K562 (cell line): ENCODE results near the gene FBRS.

Experiments used
- YY1 ChIP-seq, 3 experiments: IDR thresholded peaks; 2 replicates each; pipeline ENCODE4 v1.6.1; 2011; ENCODE audit warnings: low read length in 2 of 3, mild to moderate bottlenecking in 2 of 3, moderate library complexity in 2 of 3, borderline replicate concordance in 1 of 3, control low read depth in 1 of 3, low read depth in 1 of 3; ENCODE audit not compliant: insufficient read depth in 3 of 3, insufficient replicate concordance in 2 of 3, control insufficient read depth in 1 of 3, insufficient read length in 1 of 3; ENCODE audit errors: extremely low read depth in 1 of 3
- ZFP91 ChIP-seq: sonication (generic); formaldehyde crosslinking; IDR thresholded peaks from 2 replicates; pipeline ENCODE4 v1.8.0; 2022; ENCODE audit warnings: mild to moderate bottlenecking, missing genetic modification reagents

DNA sequence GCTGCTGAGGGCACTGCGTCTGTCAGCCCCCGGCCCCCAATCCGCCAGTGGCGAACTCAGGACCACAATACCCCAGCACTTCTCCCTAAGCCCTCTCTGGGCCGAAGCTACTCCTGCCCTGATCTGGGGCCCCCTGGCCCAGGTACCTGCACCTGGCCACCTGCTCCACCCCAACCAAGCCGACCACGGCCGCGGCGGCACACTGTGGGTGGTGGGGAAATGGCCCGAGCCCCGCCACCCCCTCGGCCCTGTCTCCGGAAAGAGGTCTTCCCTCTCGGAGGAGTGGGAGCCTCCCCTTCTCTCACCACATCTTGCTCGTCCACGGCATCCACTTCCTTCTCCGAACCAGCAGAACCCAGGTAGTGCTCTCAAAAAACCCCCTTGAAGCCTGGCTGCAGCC is 3.4 kb upstream of the FBRS start:
- no peak for TF ChIP-seq YY1 (IDR thresholded peaks at IDR 0.05; ENCODE audit: borderline replicate concordance in 1 of 3, control insufficient read depth in 1 of 3, extremely low read depth in 1 of 3, insufficient read depth in 3 of 3, insufficient read length in 1 of 3, insufficient replicate concordance in 2 of 3, low read depth in 1 of 3, low read length in 2 of 3)
- TF ChIP-seq ZFP91 (CRISPR knock-in tag): no peak
